NCI-H1417 (cell line): Measurements from ENCODE around the gene TFAP2D.

Experiments used
- DNase-seq, 3 experiments: peaks; one replicate each; lab custom pipeline; 2025; lab: John Stamatoyannopoulos, UW

The TFAP2D gene

GRCh38 chr6:50720623-50721022, 7.3 kb downstream of the TFAP2D start:
- DNase-seq, result no peak

- DNase-seq, result no peak
Observed at GRCh38 chr6:50721978-50722377, 8.7 kb downstream of the TFAP2D start.

GRCh38 chr6:50722829-50723554, 9.7 kb downstream of the TFAP2D start:
- no peak for DNase-seq

- DNase-seq, result peak; percentile 51 to 71 (median 55)
Observed at GRCh38 chr6:50724381-50725124, 11.2 kb downstream of the TFAP2D start.

GRCh38 chr6:50734488-50734887, 21.2 kb downstream of the TFAP2D start:
- no peak for DNase-seq

GRCh38 chr6:50742161-50742560, 28.8 kb downstream of the TFAP2D start:
- no peak for DNase-seq

- no peak for DNase-seq
Observed at GRCh38 chr6:50744976-50745375, 31.6 kb downstream of the TFAP2D start.

GRCh38 chr6:50762798-50763197, 49.5 kb downstream of the TFAP2D start:
- no peak for DNase-seq

- DNase-seq, result no peak
Observed at GRCh38 chr6:50778696-50779095, 65.4 kb downstream of the TFAP2D start.

GRCh38 chr6:50780382-50780781, 67.1 kb downstream of the TFAP2D start:
- no peak for DNase-seq

GRCh38 chr6:50785921-50786320, 72.6 kb downstream of the TFAP2D start:
- no peak for DNase-seq

GRCh38 chr6:50791900-50792508, 78.7 kb downstream of the TFAP2D start:
- peak; percentile 28 to 78 (median 71) for DNase-seq

- DNase-seq, result no peak
Observed at GRCh38 chr6:50792771-50793170, 79.4 kb downstream of the TFAP2D start.

- no peak for DNase-seq
Observed at GRCh38 chr6:50795574-50795973, 82.2 kb downstream of the TFAP2D start.

- no peak for DNase-seq
Observed at GRCh38 chr6:50804283-50804682, 91.0 kb downstream of the TFAP2D start.

- no peak for DNase-seq
Observed at GRCh38 chr6:50807035-50807434, 93.7 kb downstream of the TFAP2D start.

GRCh38 chr6:50815436-50816114, 102.2 kb downstream of the TFAP2D start:
- DNase-seq, result peak in 2 of 3 experiments; percentile 40 to 85

GRCh38 chr6:50816115-50816675, 102.9 kb downstream of the TFAP2D start:
- DNase-seq, result peak; percentile 76 to 93 (median 88)

GRCh38 chr6:50816947-50817645, 103.8 kb downstream of the TFAP2D start:
- no peak for DNase-seq

GRCh38 chr6:50817646-50817950, 104.3 kb downstream of the TFAP2D start:
- DNase-seq, result no peak

- no peak for DNase-seq
Observed at GRCh38 chr6:50818020-50818419, 104.7 kb downstream of the TFAP2D start.

GRCh38 chr6:50818673-50819072, 105.3 kb downstream of the TFAP2D start, which contains the start of gene TFAP2B:
Gene TFAP2B (plus strand): TSS chr6:50818871. CDS start chr6:50818892, 21 bp downstream.
- no peak for DNase-seq
